Fibroblast of lung (primary cell): Measurements from ENCODE around the gene MALAT1.

Experiments
- EZH2 ChIP-seq: IDR thresholded peaks from 2 replicates; pipeline ENCODE4 v1.5.1; 2012; ENCODE audit warnings: low read length, control low read depth, mild to moderate bottlenecking; ENCODE audit errors: missing control alignments
- TF ChIP-seq, protein P1 (sequence below), 2 donors: IDR thresholded peaks in 1 of 2; conservative IDR thresholded peaks in 1 of 2; 1 replicate in 1 of 2; 2 replicates in 1 of 2; pipeline ENCODE4 v1.5.1; 2011 to 2012; ENCODE audit warnings: low read length in 2 of 2, control low read depth in 1 of 2, inconsistent platforms in 1 of 2, low read depth in 1 of 2, mild to moderate bottlenecking in 1 of 2

GRCh38 chr11:65501186-65501471, 2.3 kb downstream of the MALAT1 start:
- TF ChIP-seq, protein P1, sequence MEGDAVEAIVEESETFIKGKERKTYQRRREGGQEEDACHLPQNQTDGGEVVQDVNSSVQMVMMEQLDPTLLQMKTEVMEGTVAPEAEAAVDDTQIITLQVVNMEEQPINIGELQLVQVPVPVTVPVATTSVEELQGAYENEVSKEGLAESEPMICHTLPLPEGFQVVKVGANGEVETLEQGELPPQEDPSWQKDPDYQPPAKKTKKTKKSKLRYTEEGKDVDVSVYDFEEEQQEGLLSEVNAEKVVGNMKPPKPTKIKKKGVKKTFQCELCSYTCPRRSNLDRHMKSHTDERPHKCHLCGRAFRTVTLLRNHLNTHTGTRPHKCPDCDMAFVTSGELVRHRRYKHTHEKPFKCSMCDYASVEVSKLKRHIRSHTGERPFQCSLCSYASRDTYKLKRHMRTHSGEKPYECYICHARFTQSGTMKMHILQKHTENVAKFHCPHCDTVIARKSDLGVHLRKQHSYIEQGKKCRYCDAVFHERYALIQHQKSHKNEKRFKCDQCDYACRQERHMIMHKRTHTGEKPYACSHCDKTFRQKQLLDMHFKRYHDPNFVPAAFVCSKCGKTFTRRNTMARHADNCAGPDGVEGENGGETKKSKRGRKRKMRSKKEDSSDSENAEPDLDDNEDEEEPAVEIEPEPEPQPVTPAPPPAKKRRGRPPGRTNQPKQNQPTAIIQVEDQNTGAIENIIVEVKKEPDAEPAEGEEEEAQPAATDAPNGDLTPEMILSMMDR (conservative IDR thresholded peaks at IDR 0.05 in 1 of 2, IDR thresholded peaks at IDR 0.05 in 1 of 2; ENCODE audit: low read depth in 1 of 2, low read length in 2 of 2) = no peak
- no peak for TF ChIP-seq EZH2
